H4 (cell line): ENCODE results near the gene SAMD11. TPM values are rescaled to one million over a fixed set of nuclear protein-coding genes. Genes with fewer than 3 reads are reported as not detected.
"Not testable (repeated sequence)": the region's sequence is repeated elsewhere in the genome, so short reads cannot be mapped to it uniquely, and the experiment has no call there.

Experiments
- DNase-seq: peaks from one replicate; pipeline ENCODE4 v3.0.0-alpha.2; 2015; ENCODE audit warnings: low spot score
- total RNA-seq: library from RNA; depleted of rRNA; stranded (reverse); fragments of >200 nt; shearing (Covaris generic); gene quantifications from 2 replicates; pipeline ENCODE4 v1.2.3, GENCODE V29; 2014

SAMD11 gene
- total RNA-seq, 1 experiment from 2014 or later = 39.7 TPM

DNA sequence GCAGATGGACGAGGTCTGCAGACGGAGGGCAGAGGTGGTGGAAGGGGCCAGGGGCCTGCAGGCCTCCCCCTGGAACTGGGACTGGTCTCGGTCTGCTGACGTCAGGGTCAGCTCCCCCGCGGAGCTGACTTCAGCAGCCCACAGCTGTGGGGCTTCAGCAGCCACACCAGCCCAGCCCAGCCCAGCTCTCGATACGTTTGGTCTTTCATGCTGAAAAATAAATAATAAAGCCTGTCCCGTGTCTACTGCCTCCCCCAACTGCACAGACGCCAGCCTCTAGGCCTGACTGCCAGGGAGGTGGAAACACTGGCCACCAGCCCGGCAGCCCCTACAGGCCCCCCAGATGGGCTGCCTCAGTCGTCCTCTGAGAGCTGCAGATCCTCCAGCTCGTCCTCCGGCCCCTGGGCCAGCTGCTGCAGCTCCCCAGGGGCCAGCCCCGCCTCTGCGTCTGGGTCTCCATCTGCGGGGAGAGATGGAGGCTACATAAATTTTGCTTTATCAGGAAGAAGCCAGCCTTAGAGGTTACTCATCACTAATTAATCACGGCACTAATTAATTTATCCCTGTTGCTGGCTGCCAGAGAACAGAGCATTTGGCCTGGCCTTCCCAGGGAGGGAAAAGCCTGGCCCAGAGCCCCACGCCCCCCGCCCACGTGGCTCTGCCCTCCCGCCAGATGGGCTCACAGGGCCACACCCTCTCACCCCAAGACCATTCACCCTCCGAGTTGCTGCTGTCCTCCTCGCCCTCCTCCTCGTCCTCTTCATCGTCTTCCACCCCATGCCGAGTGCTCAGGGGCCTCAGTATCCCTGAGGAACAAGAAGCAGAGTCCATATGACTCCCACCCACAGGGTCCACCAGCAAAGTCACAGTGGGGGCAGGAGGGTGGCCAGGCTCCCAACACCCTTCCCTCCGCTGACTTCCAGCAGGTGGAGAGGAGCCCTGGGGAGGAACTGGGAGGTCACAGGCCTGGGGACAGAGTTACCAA lies 20.9 kb downstream of the SAMD11 start:
- DNase-seq = peak; percentile 59

DNA sequence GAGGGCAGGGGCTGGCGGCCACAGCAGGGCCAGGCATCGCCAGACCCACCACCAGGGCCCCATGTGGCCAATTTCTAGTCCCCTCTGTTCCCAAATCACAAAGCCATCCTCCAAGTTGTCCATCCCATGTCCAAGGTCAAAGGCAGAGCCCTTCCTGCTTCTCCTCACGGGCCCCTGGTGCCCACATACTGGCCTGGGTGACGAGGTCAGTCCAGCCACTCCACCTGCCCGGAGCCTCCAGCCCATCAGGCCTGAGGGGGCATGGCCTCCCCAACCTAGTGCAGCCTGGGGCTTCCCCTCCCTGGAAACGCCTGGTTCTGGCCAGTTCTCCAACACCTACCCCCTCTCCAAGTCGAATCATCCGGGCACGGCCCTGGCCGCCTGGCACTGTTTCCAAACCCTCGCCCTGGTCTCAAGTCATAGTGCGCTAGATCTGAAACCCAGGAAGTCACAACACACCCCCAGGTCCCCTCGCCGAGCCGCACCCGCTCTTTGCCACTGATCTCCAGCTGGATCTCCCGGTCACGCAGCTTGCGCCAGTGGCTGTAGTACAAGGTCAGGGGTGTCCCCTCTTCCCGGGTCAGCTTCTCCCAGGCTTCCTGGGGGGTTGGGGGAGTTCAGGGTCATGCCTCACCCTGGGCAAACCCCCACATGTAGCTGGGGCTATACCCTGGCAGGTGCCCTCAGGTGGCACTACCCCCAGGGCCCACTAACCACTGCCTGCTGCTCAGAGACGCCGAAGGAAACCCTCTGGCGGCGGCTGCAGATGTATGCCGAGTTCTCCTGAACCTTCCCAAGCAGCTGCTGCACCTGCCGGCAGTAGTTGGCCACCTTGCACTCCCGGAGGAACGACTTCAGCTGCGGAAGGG lies 22.2 kb downstream of the SAMD11 start:
- DNase-seq = no peak

DNA sequence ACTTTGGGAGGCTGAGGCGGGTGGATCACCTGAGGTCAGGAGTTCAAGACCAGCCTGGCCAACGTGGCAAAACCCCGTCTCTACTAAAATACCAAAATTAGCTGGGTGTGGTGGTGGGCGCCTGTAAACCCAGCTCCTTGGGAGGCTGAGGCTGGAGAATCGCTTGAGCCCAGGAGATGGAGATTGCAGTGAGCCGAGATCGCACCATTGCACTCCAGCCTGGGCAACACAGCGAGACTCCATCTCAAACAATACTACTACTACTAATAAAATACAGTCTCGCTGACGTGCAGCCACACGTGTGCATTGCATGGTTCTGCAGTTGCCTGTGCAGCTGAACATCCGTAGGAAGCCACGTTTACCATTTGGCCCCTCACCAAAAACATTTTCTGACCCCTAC lies 23.1 kb downstream of the SAMD11 start:
- DNase-seq = not testable (repeated sequence)

DNA sequence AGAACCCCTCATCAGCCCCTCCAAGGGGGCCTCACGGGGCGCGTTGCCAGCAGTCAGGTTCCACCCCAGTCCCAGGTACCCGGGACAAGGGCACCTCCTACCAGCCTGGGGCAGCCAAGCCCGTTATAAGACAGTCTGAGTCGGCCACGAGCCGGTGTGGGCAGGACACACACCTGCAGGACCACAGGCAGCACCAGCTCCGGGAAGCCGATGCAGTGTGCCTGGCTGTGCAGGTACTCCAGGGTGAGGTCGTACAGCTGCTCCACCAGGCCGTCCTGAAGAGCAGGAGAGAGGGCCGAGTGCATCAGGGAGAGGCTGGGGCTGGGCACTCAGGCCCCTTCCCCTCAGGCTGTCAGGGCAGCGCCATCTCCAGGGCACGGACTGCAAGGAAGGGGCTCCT lies 24.2 kb downstream of the SAMD11 start:
- DNase-seq = no peak

DNA sequence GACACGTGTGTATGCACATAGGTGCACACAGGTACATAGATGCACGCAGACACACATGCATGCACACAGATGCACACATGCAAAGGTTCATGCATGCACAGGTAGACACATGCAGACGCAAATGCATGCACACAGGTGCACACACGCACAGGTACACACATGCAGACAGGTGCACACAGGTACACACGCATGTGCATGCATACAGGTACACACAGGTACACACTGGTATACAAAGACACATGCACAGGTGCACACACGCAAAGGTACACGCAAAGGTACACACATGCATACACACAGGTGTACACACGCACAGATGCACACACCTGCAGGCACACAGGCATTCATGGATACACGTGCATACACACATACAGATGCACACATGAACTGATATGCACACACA lies 26.5 kb downstream of the SAMD11 start:
- DNase-seq = no peak

DNA sequence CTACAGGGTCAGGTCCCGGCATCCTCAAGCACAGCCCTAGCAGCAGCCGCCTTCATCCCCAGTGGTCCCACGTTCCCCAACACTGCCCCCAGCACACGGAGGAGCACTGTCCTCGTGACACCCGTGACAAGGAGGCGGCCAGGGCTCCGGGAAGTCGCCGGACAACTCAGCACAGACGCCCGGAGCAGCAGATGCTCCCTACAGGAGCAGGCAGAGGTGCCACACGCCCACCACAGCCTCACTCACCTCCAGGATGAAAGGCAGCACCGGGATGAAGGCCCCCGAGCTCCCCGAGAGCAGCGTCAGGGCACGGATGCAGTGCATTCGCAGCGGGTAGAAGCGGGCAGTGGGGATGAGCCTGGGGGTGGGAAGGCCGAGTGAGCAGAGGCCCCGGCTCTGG lies 27.2 kb downstream of the SAMD11 start:
- no peak for DNase-seq

DNA sequence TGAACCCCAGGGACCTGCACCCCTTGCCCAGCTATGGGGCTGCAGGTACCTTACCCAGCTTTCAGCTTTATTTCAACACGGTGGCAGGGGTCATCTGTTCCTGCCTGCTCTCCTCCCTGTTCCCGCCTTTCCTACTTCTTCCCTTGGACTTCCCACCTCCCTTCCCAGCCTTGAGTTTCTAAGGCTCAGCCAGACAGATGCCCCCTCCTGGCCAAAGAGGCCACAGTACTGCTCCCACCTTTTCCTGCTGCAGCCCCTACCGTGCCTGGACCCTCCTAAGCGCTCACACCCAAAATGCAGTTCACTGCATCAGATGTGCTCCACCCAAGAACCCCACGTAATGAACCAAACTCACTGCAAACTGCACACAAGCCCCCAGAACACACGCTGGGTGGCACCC lies 27.6 kb downstream of the SAMD11 start:
- DNase-seq = peak; percentile 40

DNA sequence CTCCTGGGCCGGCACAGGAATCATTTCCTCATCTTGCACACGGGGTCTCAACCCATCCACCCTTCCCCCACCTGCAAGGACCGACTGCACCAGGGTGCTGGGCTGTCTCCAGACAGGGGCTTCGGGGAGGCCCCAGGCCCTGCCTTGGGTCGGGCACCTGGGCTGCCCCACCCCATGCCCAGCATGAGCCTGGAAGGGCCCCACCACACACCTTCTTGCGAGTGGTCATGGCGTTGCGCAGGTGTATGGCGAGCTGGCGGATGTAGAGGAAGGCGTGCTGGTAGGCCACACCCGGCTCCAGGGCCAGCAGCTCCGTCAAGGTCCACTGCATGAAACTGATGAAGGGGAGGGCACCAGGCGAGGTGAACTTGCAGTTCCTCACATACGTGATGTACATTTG lies 28.5 kb downstream of the SAMD11 start:
- DNase-seq = no peak

DNA sequence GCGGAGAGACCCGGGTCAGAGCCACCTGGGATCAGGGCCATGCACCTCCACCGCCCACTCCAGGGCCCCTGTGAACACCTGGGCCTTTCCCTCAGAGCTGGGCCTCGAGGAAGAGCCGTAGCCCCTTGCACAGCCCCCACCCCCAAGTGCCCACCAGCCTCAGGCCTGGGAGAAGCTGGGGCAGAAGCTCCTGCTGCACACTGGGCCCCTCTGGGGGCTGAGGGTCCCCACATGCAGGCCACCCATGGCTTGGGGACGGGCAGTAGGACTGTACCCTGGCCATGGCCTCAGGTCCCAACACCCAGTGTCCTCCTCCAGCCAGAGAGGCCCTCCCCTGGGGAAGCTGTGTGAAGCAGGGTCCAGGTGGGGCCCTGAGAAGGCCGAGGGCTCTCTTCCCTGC lies 28.9 kb downstream of the SAMD11 start:
- no peak for DNase-seq

DNA sequence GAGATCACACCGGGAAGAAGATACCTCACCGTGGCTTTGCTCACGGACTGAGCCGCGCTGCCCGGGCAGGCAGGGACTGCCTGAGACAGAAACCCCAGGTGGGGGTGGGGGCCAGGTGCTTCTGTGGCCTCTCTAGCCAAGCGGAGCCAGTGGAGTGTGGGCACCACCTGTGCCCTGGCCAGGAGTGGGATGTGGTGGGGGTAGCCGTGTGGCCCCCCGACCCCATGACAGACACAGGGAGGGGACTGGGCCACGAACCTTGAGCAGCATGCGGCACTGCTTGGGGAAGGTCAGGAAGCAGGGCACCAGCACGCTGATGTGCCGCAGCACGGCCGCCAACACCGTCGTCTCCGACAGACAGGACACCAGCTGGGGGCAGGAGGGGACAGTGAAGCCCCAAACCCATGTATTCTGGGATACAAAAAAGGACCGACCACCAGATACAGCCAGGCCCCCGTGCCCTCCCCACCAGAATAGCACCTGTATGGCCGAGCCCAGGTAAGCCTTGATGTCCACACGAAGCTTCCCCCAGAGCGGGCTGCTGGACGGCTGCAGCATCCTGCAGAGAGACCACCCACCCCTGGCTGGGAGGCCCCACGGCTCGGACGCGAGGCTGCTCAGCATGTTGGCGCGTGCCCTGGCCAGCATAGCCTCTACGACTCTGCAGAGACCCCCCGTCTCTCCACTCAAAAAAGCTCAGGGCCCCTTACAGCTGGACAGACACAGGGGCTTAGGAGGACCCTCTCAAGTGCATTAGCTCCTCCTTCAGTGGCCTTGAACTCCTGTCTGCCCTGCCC lies 30.0 kb downstream of the SAMD11 start:
- no peak for DNase-seq

DNA sequence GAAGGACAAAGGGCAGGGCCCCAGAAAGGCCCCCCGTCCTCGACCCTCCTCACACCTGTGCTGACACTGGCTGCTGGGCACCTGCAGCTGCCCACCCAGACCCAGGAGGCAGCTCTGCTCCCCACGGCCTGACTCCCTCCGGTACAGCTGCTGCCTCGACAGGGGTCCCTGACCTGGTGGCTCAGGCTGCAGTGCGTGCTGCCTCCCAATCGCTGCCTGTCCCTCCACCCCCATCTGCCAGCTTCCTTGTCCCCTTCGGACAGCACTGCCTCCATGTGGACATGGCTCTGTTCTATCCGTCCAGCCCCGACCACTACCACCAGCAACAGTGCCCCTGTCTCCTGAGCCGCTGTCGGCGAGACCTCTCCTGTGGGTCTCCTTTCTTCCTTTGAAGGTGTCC lies 31.2 kb downstream of the SAMD11 start:
- DNase-seq = no peak

DNA sequence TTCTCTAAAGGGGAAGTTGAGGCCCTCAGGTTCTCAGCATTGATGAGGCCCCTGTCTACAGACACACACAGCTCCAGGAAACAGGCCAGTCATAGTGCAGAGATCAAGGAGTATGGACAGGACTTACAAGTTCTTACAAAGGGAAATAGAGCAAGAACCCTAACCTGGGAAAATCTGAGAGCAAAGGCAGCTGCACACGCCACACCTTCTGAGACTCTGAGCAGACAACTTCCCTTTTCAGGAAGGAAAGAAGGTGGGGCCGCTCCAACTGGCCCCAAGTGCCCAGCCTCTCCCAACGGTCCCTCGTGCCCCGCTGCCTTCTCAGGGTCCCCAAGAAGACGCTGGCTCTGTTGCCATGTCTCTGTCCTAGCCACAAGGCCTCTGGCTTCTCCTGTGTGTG lies 31.8 kb downstream of the SAMD11 start:
- no peak for DNase-seq

DNA sequence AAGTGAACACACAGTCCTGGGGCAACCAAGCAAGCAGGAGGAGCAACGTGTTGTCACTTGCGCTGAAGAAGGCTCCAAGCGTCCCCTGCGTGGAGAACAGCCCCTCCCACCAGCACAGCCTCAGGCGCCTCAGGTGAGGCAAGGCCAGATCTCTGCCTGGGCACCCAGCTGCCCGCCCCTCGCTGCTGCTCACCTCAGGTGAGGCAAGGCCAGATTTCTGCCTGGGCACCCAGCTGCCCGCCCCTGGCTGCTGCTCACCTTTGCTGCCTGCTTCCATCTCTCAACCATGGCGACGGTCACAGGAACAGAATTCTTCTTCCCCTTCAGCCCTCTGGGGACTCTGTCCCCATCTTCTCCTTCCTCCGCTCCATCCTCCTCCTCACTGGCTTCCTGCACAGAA lies 32.9 kb downstream of the SAMD11 start:
- DNase-seq = no peak

DNA sequence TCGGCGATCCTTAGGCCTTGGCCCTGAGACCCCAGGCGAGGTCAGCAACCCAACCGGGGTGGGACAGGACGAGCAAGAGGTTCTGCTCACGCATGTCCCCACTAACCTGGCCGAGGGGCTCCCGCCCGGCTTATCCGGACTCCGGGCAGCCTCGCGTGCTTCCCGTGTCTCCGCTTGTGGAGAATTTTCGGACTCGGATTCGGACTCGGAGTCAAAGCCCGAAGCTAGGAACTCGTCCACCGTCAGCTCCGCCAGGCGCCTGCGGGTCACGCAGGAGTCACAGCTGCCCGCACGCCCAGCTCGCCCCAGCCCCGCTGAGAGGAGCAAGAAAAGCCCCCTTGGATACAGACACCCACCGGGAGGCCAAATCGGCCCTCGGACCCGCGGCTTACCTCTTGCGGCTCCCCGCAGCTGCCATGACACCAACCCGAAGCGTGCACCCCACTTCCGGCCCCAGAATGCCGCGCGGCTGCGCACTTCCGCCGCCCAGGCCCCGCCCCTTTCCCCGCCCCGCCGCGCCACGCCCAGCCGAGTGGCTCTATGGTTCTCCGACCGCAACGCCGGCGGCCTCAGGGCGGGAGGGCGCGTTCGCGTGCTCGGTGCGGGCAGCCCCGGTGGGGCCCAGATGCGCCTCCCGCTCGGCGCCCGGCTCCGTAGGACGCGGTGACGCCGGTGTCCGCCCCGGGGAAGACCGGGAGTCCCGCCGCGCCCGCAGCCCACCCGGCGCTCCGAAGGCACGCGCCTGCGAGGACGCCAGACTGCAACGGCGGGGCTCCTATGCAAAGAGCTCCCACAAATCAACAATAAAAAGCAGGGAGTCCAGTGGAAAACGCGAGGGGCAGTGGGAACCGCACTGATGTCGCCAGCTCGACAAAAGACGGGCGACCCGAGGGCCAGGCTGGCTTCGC lies 35.4 kb downstream of the SAMD11 start, which contains the start of gene NOC2L:
Gene NOC2L, minus strand, starts transcription at position 434 of the 908 bp plus-strand sequence. Its CDS starts 16 bp downstream, at position 418.
- DNase-seq = peak; percentile 81

DNA sequence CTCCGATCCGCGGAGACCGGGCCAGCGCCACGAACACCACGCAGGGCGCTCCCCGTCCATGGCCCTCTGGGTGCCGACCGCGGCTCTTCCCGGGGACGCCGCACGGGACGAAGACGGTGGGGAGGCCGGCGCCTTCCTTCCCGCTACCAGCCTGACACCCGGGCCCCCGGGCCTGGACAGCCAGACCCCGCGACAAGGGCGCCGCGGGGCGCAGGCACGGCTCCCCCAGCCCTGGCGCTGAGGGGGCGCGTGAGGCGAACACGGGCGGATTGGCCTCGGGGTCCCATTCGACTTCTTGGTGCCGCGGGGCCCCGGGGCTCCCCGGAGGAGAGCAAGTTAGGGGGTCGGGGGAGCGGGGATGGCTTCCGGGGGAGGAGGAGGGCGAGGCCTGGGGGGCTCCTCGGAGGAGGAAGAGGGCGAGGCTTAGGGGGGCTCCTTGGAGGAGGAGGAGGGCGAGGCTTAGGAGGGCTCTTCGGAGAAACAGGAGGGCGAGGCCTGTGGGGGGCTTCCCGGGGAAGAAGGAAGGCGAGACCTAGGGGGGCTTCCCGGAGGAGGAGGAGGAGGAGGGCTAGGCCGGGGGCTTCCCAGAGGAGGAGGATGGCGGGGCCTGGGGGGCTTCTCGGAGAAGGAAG lies 36.1 kb downstream of the SAMD11 start:
- no peak for DNase-seq

DNA sequence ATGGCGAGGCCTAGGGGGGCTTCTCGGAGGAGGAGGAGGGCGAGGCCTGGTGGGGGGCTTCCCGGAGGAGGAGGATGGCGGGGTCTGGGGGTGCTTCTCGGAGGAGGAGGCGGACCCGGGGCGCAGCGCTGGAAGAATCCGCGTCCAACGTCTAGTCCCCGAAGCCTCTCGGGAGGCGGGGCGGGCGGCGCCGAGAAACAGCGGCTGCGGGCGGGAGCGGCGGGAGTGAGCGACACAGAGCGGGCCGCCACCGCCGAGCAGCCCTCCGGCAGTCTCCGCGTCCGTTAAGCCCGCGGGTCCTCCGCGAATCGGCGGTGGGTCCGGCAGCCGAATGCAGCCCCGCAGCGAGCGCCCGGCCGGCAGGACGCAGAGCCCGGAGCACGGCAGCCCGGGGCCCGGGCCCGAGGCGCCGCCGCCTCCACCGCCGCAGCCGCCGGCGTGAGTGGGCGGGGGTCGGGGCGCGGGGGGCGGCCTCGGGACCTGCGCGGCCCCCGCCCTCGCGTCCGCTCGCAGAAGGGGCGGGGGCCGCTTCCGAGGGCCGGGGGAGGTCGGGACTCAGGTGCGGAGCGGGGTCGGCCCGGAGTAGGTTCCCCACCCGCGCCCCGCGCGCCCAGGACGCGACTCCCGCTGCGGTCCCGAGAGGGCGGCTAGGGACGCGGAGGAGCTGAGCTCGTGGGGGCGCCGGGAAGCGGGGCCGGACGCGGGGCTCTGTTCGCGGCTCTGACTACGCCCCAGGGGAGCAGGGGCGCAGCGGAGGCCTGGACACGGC lies 36.8 kb downstream of the SAMD11 start, which contains the start of gene KLHL17:
Gene KLHL17, plus strand, starts transcription at position 222 of the 769 bp plus-strand sequence. Its CDS starts 110 bp downstream, at position 332.
- DNase-seq = peak; percentile 60

DNA sequence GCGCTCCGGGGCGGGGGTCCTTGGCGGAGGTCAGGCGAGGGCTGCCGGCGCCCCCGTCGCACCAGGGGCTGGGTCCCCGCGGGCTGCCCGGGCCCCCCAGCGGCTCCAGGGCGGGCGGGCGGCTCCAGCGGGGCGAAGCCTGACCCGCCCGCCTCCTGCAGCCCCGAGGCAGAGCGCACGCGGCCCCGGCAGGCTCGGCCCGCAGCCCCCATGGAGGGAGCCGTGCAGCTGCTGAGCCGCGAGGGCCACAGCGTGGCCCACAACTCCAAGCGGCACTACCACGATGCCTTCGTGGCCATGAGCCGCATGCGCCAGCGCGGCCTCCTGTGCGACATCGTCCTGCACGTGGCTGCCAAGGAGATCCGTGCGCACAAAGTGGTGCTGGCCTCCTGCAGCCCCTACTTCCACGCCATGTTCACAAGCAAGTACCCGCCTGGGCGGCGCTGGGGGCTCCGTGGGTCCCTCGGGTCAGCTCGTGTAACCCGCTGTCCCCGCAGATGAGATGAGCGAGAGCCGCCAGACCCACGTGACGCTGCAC lies 37.5 kb downstream of the SAMD11 start:
- no peak for DNase-seq

DNA sequence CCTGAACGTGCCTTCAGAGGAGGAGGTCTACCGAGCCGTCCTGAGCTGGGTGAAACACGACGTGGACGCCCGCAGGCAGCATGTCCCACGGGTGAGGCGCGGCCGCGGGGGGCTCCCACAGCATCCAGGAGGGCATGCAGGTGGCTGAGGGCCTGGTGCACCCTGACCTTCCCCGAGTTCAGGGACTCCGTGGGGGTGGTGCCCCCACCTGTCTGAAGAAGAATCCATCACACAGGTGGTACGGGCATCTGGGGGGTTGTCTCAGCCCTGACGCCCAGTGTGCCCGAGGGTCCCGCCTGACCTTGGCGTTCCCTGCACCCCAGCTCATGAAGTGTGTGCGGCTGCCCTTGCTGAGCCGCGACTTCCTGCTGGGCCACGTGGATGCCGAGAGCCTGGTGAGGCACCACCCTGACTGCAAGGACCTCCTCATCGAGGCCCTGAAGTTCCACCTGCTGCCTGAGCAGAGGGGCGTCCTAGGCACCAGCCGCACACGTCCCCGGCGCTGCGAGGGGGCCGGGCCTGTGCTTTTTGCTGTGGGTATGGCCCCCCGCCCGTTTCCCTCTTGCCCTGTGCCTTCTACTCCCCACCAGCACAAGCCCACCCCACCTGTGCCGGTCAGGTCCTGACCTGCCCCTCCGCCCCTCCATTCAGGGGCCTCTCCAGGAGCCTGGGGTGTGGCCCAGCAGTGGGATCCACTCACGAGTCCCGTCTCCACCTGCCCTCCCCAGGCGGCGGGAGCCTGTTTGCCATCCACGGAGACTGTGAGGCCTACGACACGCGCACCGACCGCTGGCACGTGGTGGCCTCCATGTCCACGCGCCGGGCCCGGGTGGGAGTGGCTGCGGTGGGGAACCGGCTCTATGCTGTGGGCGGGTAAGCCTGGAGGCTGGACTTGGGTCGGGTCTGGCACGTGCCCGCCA lies 38.9 kb downstream of the SAMD11 start:
- no peak for DNase-seq
